Smooth muscle cell (in vitro differentiated cells): Measurements from ENCODE around the gene DIAPH3. TPM values are rescaled to one million over a fixed set of nuclear protein-coding genes. Genes with fewer than 3 reads are reported as not detected.

ENCODE experiments used
- DNase-seq: peaks from one replicate; lab custom pipeline; 2025; ENCODE audit not compliant: unreplicated experiment; lab: John Stamatoyannopoulos, UW
- H2AFZ ChIP-seq: fragments of 200-600 bp; sonication (generic); 2 replicates; pipeline ENCODE4 v1.6.0; 2016; ENCODE audit warnings: antibody characterized with exemption, low read depth, mild to moderate bottlenecking
- H3F3A ChIP-seq: fragments of 200-600 bp; sonication (generic); 2 replicates; pipeline ENCODE4 v1.6.0; 2017; ENCODE audit warnings: antibody characterized with exemption, low read depth
- H3K27ac ChIP-seq: fragments of 200-600 bp; sonication (generic); 2 replicates; pipeline ENCODE4 v1.5.1; 2016; ENCODE audit warnings: low read depth, mild to moderate bottlenecking
- H3K27me3 ChIP-seq: fragments of 200-600 bp; sonication (generic); 2 replicates; pipeline ENCODE4 v1.6.1; 2016; ENCODE audit warnings: low read depth, mild to moderate bottlenecking
- H3K36me3 ChIP-seq: fragments of 200-600 bp; sonication (generic); 2 replicates; pipeline ENCODE4 v1.5.1; 2016; ENCODE audit warnings: low read depth
- H3K4me1 ChIP-seq: fragments of 200-600 bp; sonication (generic); 2 replicates; pipeline ENCODE4 v1.5.1; 2016; ENCODE audit warnings: low read depth
- H3K4me2 ChIP-seq: fragments of 200-600 bp; sonication (generic); 2 replicates; pipeline ENCODE4 v1.6.0; 2016; ENCODE audit warnings: mild to moderate bottlenecking
- H3K4me3 ChIP-seq: fragments of 200-600 bp; sonication (generic); 2 replicates; pipeline ENCODE4 v1.5.1; 2016; ENCODE audit warnings: mild to moderate bottlenecking
- H3K79me2 ChIP-seq: fragments of 200-600 bp; sonication (generic); 2 replicates; pipeline ENCODE4 v1.6.0; 2016; ENCODE audit warnings: low read depth, mild to moderate bottlenecking
- H3K9ac ChIP-seq: fragments of 200-600 bp; sonication (generic); 2 replicates; pipeline ENCODE4 v1.6.0; 2016; ENCODE audit warnings: low read depth
- H3K9me3 ChIP-seq: fragments of 200-600 bp; sonication (generic); replicated peaks from 2 replicates; pipeline ENCODE4 v1.5.1; 2016; ENCODE audit warnings: low read depth
- H4K20me1 ChIP-seq: fragments of 200-600 bp; sonication (generic); 2 replicates; pipeline ENCODE4 v1.6.0; 2016; ENCODE audit warnings: low read depth
- WGBS: methylation state at CpG from one replicate; pipeline ENCODE4 v1.1.7; 2016; ENCODE audit warnings: low lambda C conversion rate; 5-methylcytosine and 5-hydroxymethylcytosine counted together
- polyA plus RNA-seq: library from polyadenylated mRNA; unstranded; fragments of >200 nt; fragmentation: Nextera tagmentation; extraction: Ambion mirVana; gene quantifications from 2 replicates; pipeline ENCODE4 v1.2.1, GENCODE V29; 2016
- total RNA-seq: library from RNA; depleted of rRNA; stranded (reverse); fragments of >200 nt; gene quantifications from 2 replicates; pipeline ENCODE4 v1.2.3, GENCODE V29; 2014
- TF ChIP-seq, protein P1 (sequence below): fragments of 200-600 bp; sonication (generic); IDR thresholded peaks from 2 replicates; pipeline ENCODE4 v1.5.1; 2017; ENCODE audit warnings: borderline replicate concordance, mild to moderate bottlenecking, antibody characterized with exemption; ENCODE audit not compliant: insufficient read depth, poor library complexity, severe bottlenecking

DIAPH3 gene
- total and polyA plus RNA-seq, 2 experiments from 2014 or later = 6.8 to 9.5 TPM

DNA sequence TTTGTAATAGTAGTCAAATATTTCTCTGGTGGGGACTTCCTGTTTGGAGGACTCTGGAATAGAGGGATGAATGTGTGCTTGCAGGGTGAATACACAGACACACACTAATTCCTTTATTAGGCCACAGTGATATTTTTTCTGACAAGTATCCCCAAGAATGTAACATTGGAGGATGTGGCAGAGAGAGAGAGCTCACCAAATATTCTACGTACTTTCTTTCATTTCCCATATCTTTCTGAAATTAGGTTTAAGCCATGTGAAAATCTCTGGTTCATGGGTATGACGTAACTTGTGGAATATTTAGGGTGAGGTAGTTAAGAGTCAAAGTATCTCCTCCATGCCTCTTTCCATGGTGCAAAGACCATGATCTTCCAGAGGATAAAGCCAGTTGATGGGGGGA is 463.4 kb downstream of the DIAPH3 start:
- Histone ChIP-seq H3K4me3 (no peak overlapping the region), H2AFZ (peak overlapping the region; percentile 35), H4K20me1 (no peaks in the 10 kb centered on the region), H3K9ac (no peak overlapping the region), H3F3A (no peaks in the 10 kb centered on the region), H3K27me3 (no peaks in the 10 kb centered on the region), H3K36me3 (no peaks in the 10 kb centered on the region), H3K4me1 (peaks cover 8% of the 10 kb centered on the region), H3K4me2 (peak overlapping the region; percentile 55), H3K79me2 (no peaks in the 10 kb centered on the region), H3K27ac (peak overlapping the region; percentile 82), H3K9me3 (no peaks in the 10 kb centered on the region)
- 36% methylated on average over 2 of the region's 2 CpGs for WGBS
- no peak for DNase-seq
- TF ChIP-seq, protein P1, sequence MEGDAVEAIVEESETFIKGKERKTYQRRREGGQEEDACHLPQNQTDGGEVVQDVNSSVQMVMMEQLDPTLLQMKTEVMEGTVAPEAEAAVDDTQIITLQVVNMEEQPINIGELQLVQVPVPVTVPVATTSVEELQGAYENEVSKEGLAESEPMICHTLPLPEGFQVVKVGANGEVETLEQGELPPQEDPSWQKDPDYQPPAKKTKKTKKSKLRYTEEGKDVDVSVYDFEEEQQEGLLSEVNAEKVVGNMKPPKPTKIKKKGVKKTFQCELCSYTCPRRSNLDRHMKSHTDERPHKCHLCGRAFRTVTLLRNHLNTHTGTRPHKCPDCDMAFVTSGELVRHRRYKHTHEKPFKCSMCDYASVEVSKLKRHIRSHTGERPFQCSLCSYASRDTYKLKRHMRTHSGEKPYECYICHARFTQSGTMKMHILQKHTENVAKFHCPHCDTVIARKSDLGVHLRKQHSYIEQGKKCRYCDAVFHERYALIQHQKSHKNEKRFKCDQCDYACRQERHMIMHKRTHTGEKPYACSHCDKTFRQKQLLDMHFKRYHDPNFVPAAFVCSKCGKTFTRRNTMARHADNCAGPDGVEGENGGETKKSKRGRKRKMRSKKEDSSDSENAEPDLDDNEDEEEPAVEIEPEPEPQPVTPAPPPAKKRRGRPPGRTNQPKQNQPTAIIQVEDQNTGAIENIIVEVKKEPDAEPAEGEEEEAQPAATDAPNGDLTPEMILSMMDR = no peak

DNA sequence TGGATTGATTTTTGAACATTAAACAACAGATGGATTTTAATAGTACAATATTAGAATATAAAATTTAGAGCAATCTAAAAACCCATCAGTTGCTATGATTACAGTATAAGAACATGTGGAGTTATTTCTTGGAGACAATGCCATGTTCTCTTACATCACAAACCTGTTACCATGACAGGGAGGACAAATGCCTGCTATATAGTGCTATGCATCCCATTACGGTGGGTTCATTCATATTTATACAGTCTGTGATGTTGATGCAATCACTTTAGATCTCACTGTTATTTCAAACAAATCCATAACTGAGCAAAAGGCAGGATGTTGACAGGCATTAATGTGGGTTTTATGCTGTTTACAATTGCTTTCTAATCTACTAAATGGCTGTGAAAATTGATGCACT is 467.5 kb downstream of the DIAPH3 start:
- Histone ChIP-seq H3F3A (no peaks in the 10 kb centered on the region), H3K36me3 (no peaks in the 10 kb centered on the region), H4K20me1 (no peaks in the 10 kb centered on the region), H3K9me3 (no peaks in the 10 kb centered on the region), H2AFZ (no peak overlapping the region), H3K4me2 (no peak overlapping the region), H3K79me2 (no peaks in the 10 kb centered on the region), H3K27me3 (no peaks in the 10 kb centered on the region), H3K4me3 (no peak overlapping the region), H3K4me1 (peaks cover 16% of the 10 kb centered on the region), H3K27ac (no peak overlapping the region), H3K9ac (no peak overlapping the region)
- no peak for DNase-seq
- WGBS = 91% methylated on average over 1 of the region's 1 CpG
- TF ChIP-seq, protein P1 = no peak

DNA sequence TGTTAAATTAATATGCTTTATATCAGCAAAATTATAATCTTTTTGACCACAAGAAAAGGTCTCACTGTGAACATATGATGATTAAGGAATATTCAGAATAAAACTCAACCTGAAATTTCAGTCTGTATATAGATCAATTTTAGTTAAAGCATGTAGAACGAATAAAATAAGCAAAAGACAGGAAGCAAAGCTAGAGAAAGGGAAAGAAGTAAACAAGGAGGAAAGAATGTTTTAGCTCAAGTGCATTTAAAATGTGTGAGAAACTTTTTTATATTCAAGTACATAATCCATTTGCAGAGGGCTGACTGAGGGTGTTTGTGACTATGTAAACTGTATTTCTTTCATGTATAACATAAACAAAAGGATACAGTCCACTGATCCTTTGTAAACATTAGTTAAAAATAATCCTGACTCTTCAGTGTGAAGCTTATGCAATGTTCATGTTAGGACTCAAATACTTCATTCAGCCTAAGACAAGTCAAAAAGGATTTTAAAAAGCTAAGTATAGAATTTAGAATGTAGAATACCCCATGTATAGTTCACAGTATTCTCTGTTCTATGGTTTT is 472.1 kb downstream of the DIAPH3 start:
- no peak for DNase-seq
- Histone ChIP-seq H3K27ac (peak overlapping the region; percentile 63), H3K4me3 (no peak overlapping the region), H2AFZ (no peak overlapping the region), H3K36me3 (no peaks in the 10 kb centered on the region), H3K9me3 (no peaks in the 10 kb centered on the region), H3K27me3 (no peaks in the 10 kb centered on the region), H4K20me1 (no peaks in the 10 kb centered on the region), H3K4me2 (peak overlapping the region; percentile 71), H3F3A (no peaks in the 10 kb centered on the region), H3K9ac (no peak overlapping the region), H3K4me1 (peaks cover 44% of the 10 kb centered on the region), H3K79me2 (no peaks in the 10 kb centered on the region)
- WGBS = 41% methylated on average over 1 of the region's 1 CpG
- TF ChIP-seq, protein P1 = no peak

DNA sequence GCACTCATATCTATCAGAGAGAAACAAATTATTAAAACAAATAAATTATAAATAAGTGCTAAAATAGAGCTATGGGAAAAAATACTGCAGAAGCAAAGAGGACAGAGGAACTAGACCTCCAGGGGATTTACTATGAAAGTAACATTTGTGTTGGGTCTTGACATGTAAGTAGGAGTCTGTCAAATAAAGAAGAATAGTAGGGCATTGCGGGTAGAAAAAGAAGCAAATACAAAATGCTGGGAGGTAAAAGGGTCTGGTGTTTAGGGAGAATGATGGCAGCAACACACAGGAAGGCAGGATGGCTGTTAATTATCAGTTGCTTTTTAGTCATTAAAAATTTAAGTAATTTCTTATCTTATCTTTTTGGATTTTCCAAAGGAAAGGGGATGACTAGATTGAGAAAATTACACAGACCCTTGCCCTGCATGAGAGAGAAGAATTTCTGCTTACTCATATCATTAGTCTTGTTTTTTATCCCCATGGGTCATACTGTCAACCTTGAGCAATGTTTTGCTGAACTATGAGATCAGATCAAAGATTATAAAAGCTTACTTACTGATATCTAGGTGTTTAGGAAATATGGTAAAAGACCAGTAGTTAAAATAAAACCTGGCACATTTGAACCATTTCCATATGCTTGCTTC is 472.7 kb downstream of the DIAPH3 start:
- Histone ChIP-seq H3K27me3 (no peaks in the 10 kb centered on the region), H3K9me3 (no peaks in the 10 kb centered on the region), H2AFZ (no peak overlapping the region), H3K4me1 (peaks cover 45% of the 10 kb centered on the region), H3K27ac (peak overlapping the region; percentile 63), H3K36me3 (no peaks in the 10 kb centered on the region), H3K4me3 (no peak overlapping the region), H3K4me2 (peak overlapping the region; percentile 71), H3K79me2 (no peaks in the 10 kb centered on the region), H4K20me1 (no peaks in the 10 kb centered on the region), H3K9ac (no peak overlapping the region), H3F3A (no peaks in the 10 kb centered on the region)
- TF ChIP-seq, protein P1 = no peak
- no peak for DNase-seq
- WGBS = 79% methylated on average over 1 of the region's 1 CpG
